ENCODE measurements around the gene MCOLN1. TPM values are rescaled to one million over a fixed set of nuclear protein-coding genes. Genes with fewer than 3 reads are reported as not detected.

The MCOLN1 gene
- total and polyA plus RNA-seq, 9 of the 15 experiments (the other 6 are each of a cell fraction or from before 2014, with no cell fraction given): 0.25 to 15.4 (median 7.1) TPM

DNA sequence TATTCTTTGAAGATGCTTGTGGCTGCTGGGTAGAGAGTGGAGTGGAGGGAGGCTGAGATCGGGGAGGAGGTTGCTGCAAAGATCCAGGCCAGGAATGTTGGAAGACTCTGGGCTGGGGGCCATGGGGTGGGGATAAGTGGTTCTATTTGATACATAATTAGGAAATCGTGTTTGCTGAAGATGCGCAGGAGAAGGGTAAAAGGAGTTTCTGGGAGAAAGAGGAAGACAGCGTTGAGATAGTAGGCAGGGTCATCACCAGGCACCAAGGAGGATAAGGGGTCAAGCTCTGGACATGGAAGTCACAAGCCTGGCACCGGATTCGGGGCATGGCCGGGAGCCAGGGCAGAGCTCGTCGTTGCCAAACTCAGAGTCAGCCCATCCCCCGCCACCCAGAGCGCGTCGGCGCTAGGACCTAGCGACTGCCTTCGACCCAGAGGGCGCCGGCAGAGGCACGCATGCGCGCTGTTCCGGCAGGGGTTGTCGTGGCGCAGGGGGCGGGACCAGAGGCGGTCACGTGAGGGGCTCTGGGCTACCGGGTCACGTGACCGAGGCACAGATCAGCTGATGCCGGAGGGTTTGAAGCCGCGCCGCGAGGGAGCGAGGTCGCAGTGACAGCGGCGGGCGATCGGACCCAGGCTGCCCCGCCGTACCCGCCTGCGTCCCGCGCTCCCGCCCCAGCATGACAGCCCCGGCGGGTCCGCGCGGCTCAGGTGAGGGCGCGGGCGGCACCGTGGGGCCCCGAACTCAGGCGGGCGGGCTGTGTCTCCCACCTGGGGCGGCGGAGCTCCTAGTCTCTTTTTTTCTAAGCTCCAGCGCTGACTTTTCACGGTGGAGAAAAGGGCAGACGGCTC, at the start of gene MCOLN1 (continued):
- TF ChIP-seq CREBBP (IDR thresholded peaks at IDR 0.05; ENCODE audit: low read depth, low read length) (no peak), KAT2B (IDR thresholded peaks at IDR 0.05; ENCODE audit: low read depth, low read length) (no peak), GATAD2B (IDR thresholded peaks at IDR 0.05; ENCODE audit: borderline replicate concordance) (0 out of 2 replicates have a peak, but pooled peaks have one; percentile 50), MXI1 (IDR thresholded peaks at IDR 0.05; ENCODE audit: low read depth, low read length) (peak; percentile 63), ZNF445 (CRISPR knock-in tag; IDR thresholded peaks at IDR 0.05; ENCODE audit: low read depth) (no peak), FOXA3 (CRISPR knock-in tag; conservative IDR thresholded peaks at IDR 0.05 in 1 of 2, IDR thresholded peaks at IDR 0.05 in 1 of 2) (peak in 1 of 2 experiments; percentile 74; a peak in 2 of 4 replicates), CEBPB (tag; IDR thresholded peaks at IDR 0.05) (no peak), NR4A1 (CRISPR knock-in tag; IDR thresholded peaks at IDR 0.05) (no peak; the same call in 1 of the 2 replicates), NR4A1 (tag; IDR thresholded peaks at IDR 0.05) (no peak), RCOR1 (IDR thresholded peaks at IDR 0.05; ENCODE audit: borderline replicate concordance in 1 of 2, low read depth in 2 of 2, low read length in 2 of 2) (peak in 1 of 2 experiments; percentile 55; a peak in 1 of 4 replicates), HOMEZ (CRISPR knock-in tag; IDR thresholded peaks at IDR 0.05) (no peak; the same call in 1 of the 2 replicates), GABPB1 (CRISPR knock-in tag; IDR thresholded peaks at IDR 0.05) (peak; percentile 62), RBBP5 (IDR thresholded peaks at IDR 0.05; ENCODE audit: borderline replicate concordance, insufficient read depth, low read length, poor library complexity, severe bottlenecking) (peak; percentile 73), IRF2 (CRISPR knock-in tag; IDR thresholded peaks at IDR 0.05) (no peak), PML (IDR thresholded peaks at IDR 0.05; ENCODE audit: low read length) (no peak), CBX1 (IDR thresholded peaks at IDR 0.05; ENCODE audit: low read depth) (peak; percentile 97), SOX6 (IDR thresholded peaks at IDR 0.05) (peak; percentile 63), CBFA2T3 (IDR thresholded peaks at IDR 0.05) (peak; percentile 19; the same call in 1 of the 2 replicates)
- TF ChIP-seq, protein P1, sequence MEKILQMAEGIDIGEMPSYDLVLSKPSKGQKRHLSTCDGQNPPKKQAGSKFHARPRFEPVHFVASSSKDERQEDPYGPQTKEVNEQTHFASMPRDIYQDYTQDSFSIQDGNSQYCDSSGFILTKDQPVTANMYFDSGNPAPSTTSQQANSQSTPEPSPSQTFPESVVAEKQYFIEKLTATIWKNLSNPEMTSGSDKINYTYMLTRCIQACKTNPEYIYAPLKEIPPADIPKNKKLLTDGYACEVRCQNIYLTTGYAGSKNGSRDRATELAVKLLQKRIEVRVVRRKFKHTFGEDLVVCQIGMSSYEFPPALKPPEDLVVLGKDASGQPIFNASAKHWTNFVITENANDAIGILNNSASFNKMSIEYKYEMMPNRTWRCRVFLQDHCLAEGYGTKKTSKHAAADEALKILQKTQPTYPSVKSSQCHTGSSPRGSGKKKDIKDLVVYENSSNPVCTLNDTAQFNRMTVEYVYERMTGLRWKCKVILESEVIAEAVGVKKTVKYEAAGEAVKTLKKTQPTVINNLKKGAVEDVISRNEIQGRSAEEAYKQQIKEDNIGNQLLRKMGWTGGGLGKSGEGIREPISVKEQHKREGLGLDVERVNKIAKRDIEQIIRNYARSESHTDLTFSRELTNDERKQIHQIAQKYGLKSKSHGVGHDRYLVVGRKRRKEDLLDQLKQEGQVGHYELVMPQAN (IDR thresholded peaks at IDR 0.05; ENCODE audit: borderline replicate concordance): peak; percentile 83; the same call in 1 of the 2 replicates
- TF ChIP-seq, protein P2, sequence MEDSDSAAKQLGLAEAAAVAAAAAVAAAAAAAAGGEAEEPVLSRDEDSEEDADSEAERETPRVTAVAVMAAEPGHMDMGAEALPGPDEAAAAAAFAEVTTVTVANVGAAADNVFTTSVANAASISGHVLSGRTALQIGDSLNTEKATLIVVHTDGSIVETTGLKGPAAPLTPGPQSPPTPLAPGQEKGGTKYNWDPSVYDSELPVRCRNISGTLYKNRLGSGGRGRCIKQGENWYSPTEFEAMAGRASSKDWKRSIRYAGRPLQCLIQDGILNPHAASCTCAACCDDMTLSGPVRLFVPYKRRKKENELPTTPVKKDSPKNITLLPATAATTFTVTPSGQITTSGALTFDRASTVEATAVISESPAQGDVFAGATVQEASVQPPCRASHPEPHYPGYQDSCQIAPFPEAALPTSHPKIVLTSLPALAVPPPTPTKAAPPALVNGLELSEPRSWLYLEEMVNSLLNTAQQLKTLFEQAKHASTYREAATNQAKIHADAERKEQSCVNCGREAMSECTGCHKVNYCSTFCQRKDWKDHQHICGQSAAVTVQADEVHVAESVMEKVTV (CRISPR knock-in tag; IDR thresholded peaks at IDR 0.05): no peak
- TF ChIP-seq, protein P3, sequence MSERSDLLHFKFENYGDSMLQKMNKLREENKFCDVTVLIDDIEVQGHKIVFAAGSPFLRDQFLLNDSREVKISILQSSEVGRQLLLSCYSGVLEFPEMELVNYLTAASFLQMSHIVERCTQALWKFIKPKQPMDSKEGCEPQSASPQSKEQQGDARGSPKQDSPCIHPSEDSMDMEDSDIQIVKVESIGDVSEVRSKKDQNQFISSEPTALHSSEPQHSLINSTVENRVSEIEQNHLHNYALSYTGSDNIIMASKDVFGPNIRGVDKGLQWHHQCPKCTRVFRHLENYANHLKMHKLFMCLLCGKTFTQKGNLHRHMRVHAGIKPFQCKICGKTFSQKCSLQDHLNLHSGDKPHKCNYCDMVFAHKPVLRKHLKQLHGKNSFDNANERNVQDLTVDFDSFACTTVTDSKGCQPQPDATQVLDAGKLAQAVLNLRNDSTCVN (CRISPR knock-in tag; IDR thresholded peaks at IDR 0.05): no peak

All from K562 (cell line).